ENCODE results near the gene NDUFB5. TPM values are rescaled to one million over a fixed set of nuclear protein-coding genes. Genes with fewer than 3 reads are reported as not detected.

Gene NDUFB5
- total and polyA plus RNA-seq, 2 donors from 2014 or later, result 102 to 290 TPM

DNA sequence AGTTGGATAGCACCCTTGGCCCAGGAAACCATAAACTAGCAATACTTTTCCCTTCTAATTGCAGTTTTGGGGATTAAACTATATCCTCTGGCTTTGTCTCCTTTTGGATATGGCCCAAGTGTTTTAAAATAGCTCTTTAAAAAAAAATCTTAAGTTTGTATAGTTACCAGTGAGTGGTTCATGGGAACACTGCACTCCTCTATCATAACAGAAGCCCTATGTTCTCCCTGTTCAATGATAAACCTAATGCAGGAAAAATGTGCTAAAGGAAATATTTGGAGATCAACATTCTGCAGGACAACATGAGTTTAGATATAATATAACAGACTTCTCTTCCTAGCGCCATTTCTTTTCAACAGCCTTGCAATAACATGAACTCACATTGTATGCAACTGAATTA, 13.3 kb upstream of the NDUFB5 start:
- no peaks in the 10 kb centered on the region for H3K9me3 ChIP-seq (ENCODE audit: control insufficient read depth in 2 of 3, insufficient read depth in 1 of 3, low read length in 3 of 3)
- no peak for FAIRE-seq
- H3K4me1 ChIP-seq (ENCODE audit: control insufficient read depth in 2 of 3, insufficient read depth in 2 of 3, low read depth in 1 of 3, low read length in 3 of 3), result no peaks in the 10 kb centered on the region
- H3K4me3 ChIP-seq (ENCODE audit: low read length in 3 of 3), result no peak overlapping the region
- DNase-seq, result no peak
- intact Hi-C loops (cut with DNase I), result no loop called here
- H3K36me3 ChIP-seq (ENCODE audit: control insufficient read depth in 2 of 3, insufficient read depth in 3 of 3, low read length in 3 of 3), result peaks cover 2 to 30% (median 13%) of the 10 kb centered on the region in 3 donors
- H3K27me3 ChIP-seq (ENCODE audit: control insufficient read depth, insufficient read depth, low read length), result no peaks in the 10 kb centered on the region
- H3K9ac ChIP-seq (ENCODE audit: low read length in 3 of 3), result no peak overlapping the region
- no peak overlapping the region for H3K27ac ChIP-seq (ENCODE audit: low read depth in 2 of 2, low read length in 2 of 2)
- TF ChIP-seq, protein P1, sequence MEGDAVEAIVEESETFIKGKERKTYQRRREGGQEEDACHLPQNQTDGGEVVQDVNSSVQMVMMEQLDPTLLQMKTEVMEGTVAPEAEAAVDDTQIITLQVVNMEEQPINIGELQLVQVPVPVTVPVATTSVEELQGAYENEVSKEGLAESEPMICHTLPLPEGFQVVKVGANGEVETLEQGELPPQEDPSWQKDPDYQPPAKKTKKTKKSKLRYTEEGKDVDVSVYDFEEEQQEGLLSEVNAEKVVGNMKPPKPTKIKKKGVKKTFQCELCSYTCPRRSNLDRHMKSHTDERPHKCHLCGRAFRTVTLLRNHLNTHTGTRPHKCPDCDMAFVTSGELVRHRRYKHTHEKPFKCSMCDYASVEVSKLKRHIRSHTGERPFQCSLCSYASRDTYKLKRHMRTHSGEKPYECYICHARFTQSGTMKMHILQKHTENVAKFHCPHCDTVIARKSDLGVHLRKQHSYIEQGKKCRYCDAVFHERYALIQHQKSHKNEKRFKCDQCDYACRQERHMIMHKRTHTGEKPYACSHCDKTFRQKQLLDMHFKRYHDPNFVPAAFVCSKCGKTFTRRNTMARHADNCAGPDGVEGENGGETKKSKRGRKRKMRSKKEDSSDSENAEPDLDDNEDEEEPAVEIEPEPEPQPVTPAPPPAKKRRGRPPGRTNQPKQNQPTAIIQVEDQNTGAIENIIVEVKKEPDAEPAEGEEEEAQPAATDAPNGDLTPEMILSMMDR (IDR thresholded peaks at IDR 0.05; ENCODE audit: borderline replicate concordance, extremely low read depth, insufficient read depth), result no peak

DNA sequence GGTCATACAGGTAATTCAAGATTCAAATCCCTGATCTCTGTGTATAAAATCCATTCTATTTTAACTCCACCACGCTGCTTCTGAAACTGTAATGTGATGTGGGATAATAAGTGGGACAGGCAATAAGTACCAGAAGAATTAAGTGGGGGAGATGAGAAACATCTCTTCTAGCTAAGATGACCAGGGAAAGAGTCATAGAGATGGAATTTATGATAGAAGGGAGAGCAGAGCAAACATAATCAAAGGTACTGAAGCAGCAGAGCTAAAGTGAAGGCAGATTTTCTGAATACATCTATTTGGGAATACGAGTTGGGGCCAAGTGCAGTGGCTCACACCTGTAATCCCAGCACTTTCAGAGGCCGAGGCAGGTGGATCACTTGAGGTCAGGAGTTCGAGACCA, 5.1 kb upstream of the NDUFB5 start:
- Histone ChIP-seq H3K9ac (ENCODE audit: low read length in 3 of 3) (no peak overlapping the region), H3K4me3 (ENCODE audit: low read length in 3 of 3) (no peak overlapping the region), H3K4me1 (ENCODE audit: control insufficient read depth in 2 of 3, insufficient read depth in 2 of 3, low read depth in 1 of 3, low read length in 3 of 3) (peaks cover 0 to 2% (median 0%) of the 10 kb centered on the region in 3 donors), H3K9me3 (ENCODE audit: control insufficient read depth in 2 of 3, insufficient read depth in 1 of 3, low read length in 3 of 3) (no peaks in the 10 kb centered on the region), H3K36me3 (ENCODE audit: control insufficient read depth in 2 of 3, insufficient read depth in 3 of 3, low read length in 3 of 3) (peaks cover 10 to 32% (median 17%) of the 10 kb centered on the region in 3 donors), H3K27me3 (ENCODE audit: control insufficient read depth, insufficient read depth, low read length) (no peaks in the 10 kb centered on the region), H3K27ac (ENCODE audit: low read depth in 2 of 2, low read length in 2 of 2) (no peak overlapping the region)
- intact Hi-C loops (cut with DNase I), result no loop called here
- TF ChIP-seq, protein P1 (IDR thresholded peaks at IDR 0.05; ENCODE audit: borderline replicate concordance, extremely low read depth, insufficient read depth), result no peak
- FAIRE-seq, result no peak
- no peak for DNase-seq

DNA sequence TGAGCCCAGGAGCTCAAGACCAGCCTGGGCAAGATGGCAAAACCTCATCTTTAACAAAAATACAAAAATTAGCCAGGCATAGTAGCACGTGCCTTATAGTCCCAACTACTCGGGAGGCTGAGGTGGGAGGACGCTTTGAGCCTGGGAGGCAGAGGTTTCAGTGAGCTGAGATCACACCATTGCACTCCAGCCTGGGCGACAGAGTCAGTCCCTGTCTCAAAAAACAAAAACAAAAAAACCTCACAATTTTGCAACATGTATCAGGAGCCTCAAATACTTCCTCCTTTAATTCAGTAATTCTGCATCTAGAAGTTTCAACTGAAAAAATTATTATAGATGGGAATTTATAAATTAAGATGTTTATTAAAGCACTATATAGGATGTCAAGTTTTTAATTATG, 1.3 kb upstream of the NDUFB5 start:
- Histone ChIP-seq H3K27ac (ENCODE audit: low read depth in 2 of 2, low read length in 2 of 2) (no peak overlapping the region), H3K4me1 (ENCODE audit: control insufficient read depth in 2 of 3, insufficient read depth in 2 of 3, low read depth in 1 of 3, low read length in 3 of 3) (peaks cover 0 to 5% (median 4%) of the 10 kb centered on the region in 3 donors), H3K4me3 (ENCODE audit: low read length in 3 of 3) (peak overlapping the region in 2 of 3 donors; percentile 93 to 100), H3K9me3 (ENCODE audit: control insufficient read depth in 2 of 3, insufficient read depth in 1 of 3, low read length in 3 of 3) (no peaks in the 10 kb centered on the region), H3K27me3 (ENCODE audit: control insufficient read depth, insufficient read depth, low read length) (no peaks in the 10 kb centered on the region), H3K9ac (ENCODE audit: low read length in 3 of 3) (no peak overlapping the region), H3K36me3 (ENCODE audit: control insufficient read depth in 2 of 3, insufficient read depth in 3 of 3, low read length in 3 of 3) (peaks cover 5 to 13% (median 8%) of the 10 kb centered on the region in 3 donors)
- DNase-seq (no peak), FAIRE-seq (no peak)
- intact Hi-C loops (cut with DNase I), result no loop called here
- TF ChIP-seq, protein P1 (IDR thresholded peaks at IDR 0.05; ENCODE audit: borderline replicate concordance, extremely low read depth, insufficient read depth), result no peak

DNA sequence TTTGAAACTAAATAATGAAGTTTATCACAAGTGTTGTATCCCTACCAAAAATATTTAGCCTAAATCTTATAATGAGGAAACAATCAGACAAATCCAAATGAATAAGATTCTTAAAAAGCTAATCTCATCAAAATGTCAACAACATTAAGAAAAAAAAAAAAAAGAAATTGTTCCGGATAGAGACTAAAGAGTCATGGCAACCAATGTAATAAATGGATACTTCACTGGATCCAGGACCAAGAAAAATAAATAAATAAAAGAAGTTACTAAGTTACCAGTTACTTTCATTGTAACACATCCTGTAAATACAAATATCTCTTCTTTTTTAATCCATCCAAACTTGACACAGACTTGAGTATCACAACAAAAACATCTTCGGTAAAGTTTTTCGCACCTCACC, 763 bp upstream of the NDUFB5 start:
- Histone ChIP-seq H3K27me3 (ENCODE audit: control insufficient read depth, insufficient read depth, low read length) (no peaks in the 10 kb centered on the region), H3K36me3 (ENCODE audit: control insufficient read depth in 2 of 3, insufficient read depth in 3 of 3, low read length in 3 of 3) (peaks cover 5 to 9% (median 5%) of the 10 kb centered on the region in 3 donors), H3K27ac (ENCODE audit: low read depth in 2 of 2, low read length in 2 of 2) (peak overlapping the region in 1 of 2 donors; percentile 91), H3K9ac (ENCODE audit: low read length in 3 of 3) (peak overlapping the region; percentile 97), H3K9me3 (ENCODE audit: control insufficient read depth in 2 of 3, insufficient read depth in 1 of 3, low read length in 3 of 3) (no peaks in the 10 kb centered on the region), H3K4me3 (ENCODE audit: low read length in 3 of 3) (peak overlapping the region; percentile 93 to 100 (median 99)), H3K4me1 (ENCODE audit: control insufficient read depth in 2 of 3, insufficient read depth in 2 of 3, low read depth in 1 of 3, low read length in 3 of 3) (peaks cover 0 to 5% (median 4%) of the 10 kb centered on the region in 3 donors)
- intact Hi-C loops (cut with DNase I), result no loop called here
- DNase-seq (peak in 1 of 5 donors; percentile 1), FAIRE-seq (no peak)
- TF ChIP-seq, protein P1 (IDR thresholded peaks at IDR 0.05; ENCODE audit: borderline replicate concordance, extremely low read depth, insufficient read depth), result no peak
